K562 treated with DMSO at 1 percent for 48 hours (cell line): ENCODE data around the gene KRTAP20-4. TPM values are rescaled to one million over a fixed set of nuclear protein-coding genes. Genes with fewer than 3 reads are reported as not detected.

ENCODE experiments used
- total RNA-seq: library from RNA; unstranded; fragments of 300-600 nt; gene quantifications from 2 replicates; pipeline ENCODE4 v1.2.3, GENCODE V29; 2022; ENCODE audit warnings: low replicate concordance; ENCODE audit errors: extremely low read depth

Gene KRTAP20-4
- not detected in 2 replicates for total RNA-seq

DNA sequence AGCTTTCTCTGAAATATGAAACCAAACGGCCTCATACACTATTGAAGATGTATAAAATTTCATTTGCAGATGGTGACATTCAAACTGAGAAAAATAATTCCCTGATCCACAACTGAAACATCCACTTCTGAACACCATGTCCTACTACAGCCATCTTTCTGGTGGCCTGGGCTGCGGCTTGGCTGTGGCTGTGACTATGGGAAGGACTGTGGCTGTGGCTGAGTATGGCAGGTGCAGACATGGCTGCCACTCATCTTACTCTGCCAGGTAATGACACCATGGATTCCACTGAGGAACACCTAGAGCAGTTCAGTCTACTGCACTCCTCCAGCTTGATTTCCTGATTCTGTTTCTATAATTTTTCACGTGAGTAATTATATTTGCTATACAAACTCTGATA, at the start of gene KRTAP20-4:
TSS of gene KRTAP20-4 (plus strand) at position 106 of the 400 bp plus-strand sequence.

GRCh38 chr21:30590297-30590696, 30.1 kb upstream of the KRTAP20-4 start, which contains the start of gene KRTAP22-2:
Gene KRTAP22-2 (minus strand): TSS chr21:30590397.

DNA sequence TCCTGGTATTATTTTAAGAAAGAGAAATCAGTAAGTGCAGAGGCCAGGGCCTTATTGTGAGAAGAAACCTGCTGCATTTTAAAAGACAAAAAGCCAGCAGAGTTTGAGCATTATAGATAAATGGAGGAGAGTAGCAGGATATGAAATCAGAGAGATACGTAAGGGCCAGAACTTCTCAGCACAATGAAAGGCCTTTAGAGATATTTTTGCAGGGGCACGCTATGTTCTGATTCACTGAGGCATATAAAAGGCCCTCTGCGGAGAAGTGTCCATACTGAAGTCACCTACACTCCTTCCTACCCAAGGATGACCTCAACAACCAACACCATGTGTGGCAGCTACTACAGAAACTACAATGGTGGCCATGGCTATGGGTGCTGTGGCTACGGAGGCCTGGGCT, 28.3 kb upstream of the KRTAP20-4 start, which contains the start of gene KRTAP6-3:
TSS of gene KRTAP6-3 (plus strand) at position 301 of the 400 bp plus-strand sequence. CDS start at position 307, 6 bp downstream.

GRCh38 chr21:30598802-30599201, 21.6 kb upstream of the KRTAP20-4 start, which contains the start of gene KRTAP6-2:
Gene KRTAP6-2 (minus strand): TSS chr21:30598902. CDS start chr21:30598874, 28 bp downstream.

GRCh38 chr21:30600787-30601186, 19.6 kb upstream of the KRTAP20-4 start, which contains the start of gene KRTAP22-1:
Gene KRTAP22-1 (plus strand): TSS chr21:30601087.

DNA sequence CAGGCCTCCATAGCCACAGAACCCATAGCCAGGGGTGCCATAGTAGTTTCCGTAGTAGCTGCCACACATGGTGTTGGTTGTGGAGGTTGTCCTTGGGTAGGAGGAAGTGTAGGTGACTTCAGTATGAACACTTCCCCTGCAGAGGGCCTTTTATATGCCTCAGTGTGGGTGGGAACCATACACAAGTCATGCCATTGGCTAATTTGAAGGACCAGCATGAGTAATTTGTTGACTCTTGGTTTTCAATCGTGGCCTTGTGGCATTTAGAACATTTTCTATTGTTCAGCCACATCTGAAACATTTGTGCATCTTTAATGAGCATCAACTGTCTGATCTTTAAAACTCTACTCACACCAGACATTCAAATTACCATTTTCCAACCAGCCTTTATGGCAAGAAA, 6.6 kb upstream of the KRTAP20-4 start, which contains the start of gene KRTAP6-1:
TSS of gene KRTAP6-1 (minus strand) at position 95 of the 400 bp plus-strand sequence. CDS start at position 69, 26 bp downstream.

DNA sequence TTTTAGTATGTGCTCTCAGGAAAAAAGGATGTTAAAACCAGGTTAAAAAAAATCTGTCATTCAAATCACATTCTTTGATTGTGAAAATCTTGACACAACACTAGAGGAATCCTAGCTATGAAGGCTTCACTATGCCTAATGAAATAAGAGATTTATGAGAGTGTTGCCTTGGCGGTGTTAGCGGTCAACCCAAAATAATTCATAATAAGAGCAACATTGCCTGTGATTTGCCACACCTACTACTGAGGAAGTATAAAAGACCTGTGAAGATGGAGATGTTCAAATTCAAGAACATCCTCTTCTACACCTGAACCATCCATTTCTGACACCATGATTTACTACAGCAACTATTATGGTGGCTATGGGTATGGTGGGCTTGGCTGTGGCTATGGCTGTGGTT, 4.3 kb upstream of the KRTAP20-4 start, which contains the start of gene KRTAP20-1:
TSS of gene KRTAP20-1 (plus strand) at position 301 of the 400 bp plus-strand sequence. CDS start at position 331, 30 bp downstream.

DNA sequence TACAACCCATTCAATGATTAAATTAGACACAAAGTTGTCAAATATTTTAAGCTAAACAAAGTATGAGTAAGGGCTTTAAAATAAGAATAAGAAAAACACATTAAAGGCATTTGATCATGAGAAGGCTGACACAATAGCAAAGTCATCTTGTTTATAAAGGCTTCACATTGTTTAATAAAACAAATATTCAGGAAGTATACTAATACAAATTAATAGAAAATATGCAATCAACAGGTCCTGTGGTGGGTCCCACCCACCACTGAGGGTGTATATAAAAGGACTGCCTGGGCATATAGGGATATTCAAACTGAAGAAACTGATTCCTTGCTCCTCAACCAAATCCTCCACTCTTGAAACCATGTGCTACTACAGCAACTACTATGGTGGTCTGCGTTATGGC, 14.5 kb downstream of the KRTAP20-4 start, which contains the start of gene KRTAP20-2:
TSS of gene KRTAP20-2 (plus strand) at position 301 of the 400 bp plus-strand sequence. CDS start at position 359, 58 bp downstream.

GRCh38 chr21:30642564-30642963, 22.1 kb downstream of the KRTAP20-4 start, which contains the start of gene KRTAP20-3:
Gene KRTAP20-3 (plus strand): TSS chr21:30642864.

Other genes with a start within 250 kb of the KRTAP20-4 start
- not detected in 2 replicates for gene KRTAP13-2, start 248.4 kb upstream of the KRTAP20-4 start, total RNA-seq
- gene KRTAP13-1, start 224.6 kb upstream of the KRTAP20-4 start, total RNA-seq: not detected in 2 replicates
- not detected in 2 replicates for gene KRTAP13-3, start 194.7 kb upstream of the KRTAP20-4 start, total RNA-seq
- not detected in 2 replicates for gene KRTAP13-4, start 190.4 kb upstream of the KRTAP20-4 start, total RNA-seq
- not detected in 2 replicates for gene KRTAP15-1, start 180.4 kb upstream of the KRTAP20-4 start, total RNA-seq
- gene KRTAP19-1, start 140.3 kb upstream of the KRTAP20-4 start, total RNA-seq: not detected in 2 replicates
- gene KRTAP19-2, start 133.2 kb upstream of the KRTAP20-4 start, total RNA-seq: not detected in 2 replicates
- gene KRTAP19-3, start 128.6 kb upstream of the KRTAP20-4 start, total RNA-seq: not detected in 2 replicates
- not detected in 2 replicates for gene KRTAP19-4, start 123.5 kb upstream of the KRTAP20-4 start, total RNA-seq
- not detected in 2 replicates for gene KRTAP19-5, start 118.5 kb upstream of the KRTAP20-4 start, total RNA-seq
- gene KRTAP19-6, start 78.8 kb upstream of the KRTAP20-4 start, total RNA-seq: not detected in 2 replicates
- not detected in 2 replicates for gene KRTAP19-7, start 59.3 kb upstream of the KRTAP20-4 start, total RNA-seq
- not detected in 2 replicates for gene KRTAP22-2, start 30.2 kb upstream of the KRTAP20-4 start, total RNA-seq
- gene KRTAP6-3, start 28.2 kb upstream of the KRTAP20-4 start, total RNA-seq: not detected in 2 replicates
- not detected in 2 replicates for gene KRTAP6-2, start 21.7 kb upstream of the KRTAP20-4 start, total RNA-seq
- not detected in 2 replicates for gene KRTAP22-1, start 19.5 kb upstream of the KRTAP20-4 start, total RNA-seq
- not detected in 2 replicates for gene KRTAP6-1, start 6.7 kb upstream of the KRTAP20-4 start, total RNA-seq
- not detected in 2 replicates for gene KRTAP20-1, start 4.2 kb upstream of the KRTAP20-4 start, total RNA-seq
- not detected in 2 replicates for gene KRTAP20-2, start 14.6 kb downstream of the KRTAP20-4 start, total RNA-seq
- not detected in 2 replicates for gene KRTAP20-3, start 22.2 kb downstream of the KRTAP20-4 start, total RNA-seq
- gene KRTAP21-3, start 98.2 kb downstream of the KRTAP20-4 start, total RNA-seq: not detected in 2 replicates
- gene KRTAP21-2, start 126.6 kb downstream of the KRTAP20-4 start, total RNA-seq: not detected in 2 replicates
- not detected in 2 replicates for gene KRTAP21-1, start 134.8 kb downstream of the KRTAP20-4 start, total RNA-seq
- gene KRTAP8-1, start 192.6 kb downstream of the KRTAP20-4 start, total RNA-seq: not detected in 2 replicates
- not detected in 2 replicates for gene KRTAP7-1, start 209.1 kb downstream of the KRTAP20-4 start, total RNA-seq